Midbrain (tissue), 1 donor: ENCODE measurements around the gene RTL3.

Experiments
- DNase-seq: peaks from one replicate; lab custom pipeline; 2025; lab: John Stamatoyannopoulos, UW

The RTL3 gene

DNA sequence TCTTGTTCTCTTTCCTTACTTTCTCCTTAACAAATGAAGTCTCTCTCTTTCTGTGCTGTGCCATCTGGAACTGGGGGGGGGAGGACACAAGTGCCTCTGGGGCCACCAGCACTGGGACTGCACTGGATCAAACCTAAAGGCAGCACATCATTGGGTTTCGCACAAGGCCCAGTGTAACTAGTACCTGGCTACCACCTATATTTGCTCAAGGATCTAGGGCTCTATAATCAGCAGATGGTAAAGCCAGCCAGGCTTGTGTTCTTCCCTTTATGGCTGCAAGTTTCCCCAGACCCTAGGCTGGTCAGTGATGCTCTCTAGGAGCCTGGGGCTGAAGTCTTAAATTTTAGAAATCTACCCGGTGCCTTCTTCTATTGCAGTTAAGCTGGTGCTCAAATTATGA is 40.1 kb downstream of the RTL3 start:
- no peak for DNase-seq

DNA sequence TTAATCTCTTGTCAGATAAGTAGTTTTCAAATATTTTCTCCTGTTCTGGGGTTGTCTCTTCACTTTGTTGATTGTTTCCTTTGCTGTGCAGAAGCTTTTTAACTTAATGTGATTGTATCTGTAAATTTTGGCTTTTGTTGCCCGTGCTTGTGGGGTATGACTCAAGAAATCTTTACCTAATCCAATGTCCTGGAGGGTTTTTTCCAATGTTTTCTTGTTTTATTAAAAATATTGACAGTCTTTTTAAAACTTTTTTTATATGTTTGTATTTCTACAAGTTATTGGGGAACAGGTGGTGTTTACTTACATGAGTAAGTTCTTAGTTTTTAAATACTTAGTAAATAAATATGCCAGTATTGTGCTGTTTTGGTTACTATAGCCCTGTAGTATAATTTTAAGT is 44.9 kb downstream of the RTL3 start:
- DNase-seq, result no peak
